ENCODE measurements around the gene P3H1.
"Not testable (repeated sequence)": the region's sequence is repeated elsewhere in the genome, so short reads cannot be mapped to it uniquely, and the experiment has no call there.

Gene P3H1

DNA sequence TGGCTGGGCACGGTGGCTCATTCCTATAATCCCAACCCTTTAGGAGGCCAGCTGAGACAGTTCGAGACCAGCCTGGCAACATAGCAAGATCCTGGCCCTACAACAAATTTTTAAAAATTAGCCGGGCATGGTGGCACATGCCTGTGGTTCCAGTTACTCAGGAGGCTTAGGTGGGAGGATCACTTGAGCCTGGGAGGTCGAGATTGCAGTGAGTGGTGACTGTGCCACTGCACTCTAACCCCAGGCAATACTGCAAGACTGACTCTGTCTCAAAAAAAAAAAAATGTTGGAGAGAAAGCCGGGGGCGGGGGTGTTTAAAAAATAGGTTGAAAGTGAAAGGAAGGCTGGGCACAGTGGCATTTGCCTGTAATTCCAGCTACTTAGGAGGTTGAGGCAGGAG, 43.3 kb downstream of the P3H1 start:
- DNase-seq, result peak in 1 of 2 experiments; percentile 14

DNA sequence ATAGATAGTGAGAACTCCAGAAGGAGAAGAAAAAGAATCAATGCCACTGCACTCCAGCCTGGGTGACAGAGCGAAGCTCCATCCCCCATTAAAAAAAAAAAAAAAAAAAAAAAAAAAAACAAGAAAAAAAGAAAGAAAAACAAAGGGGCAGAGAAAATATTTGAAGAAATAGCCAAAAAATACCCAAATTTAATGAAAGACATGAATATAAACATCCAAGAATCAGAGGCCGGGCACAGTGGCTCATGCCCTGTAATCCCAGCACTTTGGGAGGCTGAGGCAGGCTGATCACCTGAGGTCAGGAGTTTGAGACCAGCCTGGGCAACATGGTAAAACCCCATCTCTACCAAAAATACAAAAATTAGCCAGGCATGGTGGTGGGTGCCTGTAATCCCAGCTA, 44.4 kb downstream of the P3H1 start:
- DNase-seq, result not testable (repeated sequence)

DNA sequence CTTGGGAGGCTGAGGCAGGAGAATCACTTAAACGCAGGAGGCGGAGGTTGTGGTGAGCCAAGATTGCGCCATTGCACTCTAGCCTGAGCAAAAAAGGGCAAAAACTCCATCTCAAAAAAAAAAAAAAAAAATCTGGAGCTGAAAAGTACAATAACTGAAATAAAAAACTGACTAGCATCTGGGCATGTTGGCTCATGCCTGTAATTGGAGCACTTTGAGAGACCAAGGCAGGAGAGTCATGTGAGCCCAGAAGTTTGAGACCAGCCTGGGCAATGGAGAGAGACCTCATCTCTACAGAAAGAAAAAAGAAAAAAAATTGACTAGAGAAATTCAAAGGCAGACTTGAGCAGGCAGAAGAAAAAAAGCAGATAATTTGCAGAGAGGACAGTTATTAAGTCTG, 44.9 kb downstream of the P3H1 start:
- DNase-seq, result no peak

DNA sequence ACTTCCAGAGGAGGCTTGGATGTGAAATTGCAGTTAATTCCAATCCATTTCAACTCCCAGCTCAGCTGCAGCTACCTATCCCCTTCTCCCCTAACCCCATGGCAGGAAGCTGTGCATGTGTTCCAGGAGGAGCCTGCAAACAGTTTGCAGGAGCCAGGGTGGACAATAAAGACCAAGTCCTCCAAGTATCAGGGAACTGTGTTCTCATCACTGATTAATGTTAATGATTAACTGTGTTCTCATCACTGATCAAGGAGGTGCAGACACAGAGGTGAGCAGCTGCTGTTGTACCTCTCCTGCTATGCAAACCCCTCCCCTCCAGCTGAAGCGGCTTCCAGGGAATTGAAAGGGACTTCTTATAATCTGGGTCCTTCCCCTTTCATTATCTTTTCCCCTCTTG, 46.0 kb downstream of the P3H1 start:
- DNase-seq, result no peak

DNA sequence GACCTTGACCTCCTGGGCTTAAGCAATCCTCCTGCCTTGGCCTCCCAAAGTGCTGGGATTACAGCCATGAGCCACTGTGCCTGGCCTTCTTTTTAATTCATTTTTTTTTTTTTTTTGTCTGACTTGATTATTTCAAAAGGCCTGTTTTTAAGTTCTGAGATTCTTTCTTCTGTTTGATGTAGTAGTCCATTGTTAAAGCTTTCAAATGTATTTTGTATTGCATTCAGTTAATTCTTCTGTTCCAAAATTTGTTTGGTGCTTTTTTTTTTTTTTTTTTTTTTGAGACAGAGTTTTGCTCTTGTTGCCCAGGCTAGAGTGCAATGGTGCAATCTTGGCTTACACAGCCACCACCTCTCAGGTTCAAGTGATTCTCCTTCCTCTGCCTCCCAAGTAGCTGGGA, 52.4 kb downstream of the P3H1 start:
- DNase-seq, result not testable (repeated sequence)

DNA sequence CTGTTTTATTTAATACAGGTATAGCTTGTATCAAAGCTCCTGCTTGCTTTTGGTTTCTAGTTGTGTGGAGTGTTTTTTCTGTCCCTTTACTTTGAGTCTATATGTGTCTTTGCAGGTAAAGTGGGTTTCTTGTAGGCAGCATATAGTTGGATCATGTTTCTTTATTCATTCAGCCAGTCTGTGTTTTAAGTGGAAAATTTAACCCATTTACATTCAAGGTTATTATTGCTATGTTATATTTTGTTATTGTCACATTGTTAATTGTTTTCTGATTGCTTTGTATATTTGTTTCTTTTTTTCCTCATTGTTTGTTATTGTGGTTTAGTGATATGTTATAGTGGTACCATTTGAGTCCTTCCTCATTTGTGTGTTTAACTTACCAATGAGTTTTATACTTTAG, 53.5 kb downstream of the P3H1 start:
- no peak for DNase-seq

DNA sequence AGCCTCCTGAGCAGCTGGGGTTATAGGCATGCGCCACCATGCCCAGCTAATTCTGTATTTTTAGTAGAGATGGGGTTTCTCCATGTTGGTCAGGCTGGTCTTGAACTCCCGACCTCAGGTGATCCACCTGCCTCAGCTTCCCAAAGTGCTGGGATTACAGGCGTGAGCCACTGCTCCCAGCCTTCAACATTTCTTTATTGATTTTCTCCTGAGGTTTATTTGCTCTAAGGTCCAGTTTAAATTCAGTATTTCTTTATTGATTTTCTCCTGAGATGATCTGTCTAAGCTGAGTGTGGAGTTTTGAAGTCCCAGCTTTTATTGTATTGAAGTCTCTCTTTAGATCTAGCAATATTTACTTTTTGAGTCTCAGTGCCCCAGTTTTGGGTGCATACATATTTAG, 54.0 kb downstream of the P3H1 start:
- DNase-seq, result not testable (repeated sequence)

DNA sequence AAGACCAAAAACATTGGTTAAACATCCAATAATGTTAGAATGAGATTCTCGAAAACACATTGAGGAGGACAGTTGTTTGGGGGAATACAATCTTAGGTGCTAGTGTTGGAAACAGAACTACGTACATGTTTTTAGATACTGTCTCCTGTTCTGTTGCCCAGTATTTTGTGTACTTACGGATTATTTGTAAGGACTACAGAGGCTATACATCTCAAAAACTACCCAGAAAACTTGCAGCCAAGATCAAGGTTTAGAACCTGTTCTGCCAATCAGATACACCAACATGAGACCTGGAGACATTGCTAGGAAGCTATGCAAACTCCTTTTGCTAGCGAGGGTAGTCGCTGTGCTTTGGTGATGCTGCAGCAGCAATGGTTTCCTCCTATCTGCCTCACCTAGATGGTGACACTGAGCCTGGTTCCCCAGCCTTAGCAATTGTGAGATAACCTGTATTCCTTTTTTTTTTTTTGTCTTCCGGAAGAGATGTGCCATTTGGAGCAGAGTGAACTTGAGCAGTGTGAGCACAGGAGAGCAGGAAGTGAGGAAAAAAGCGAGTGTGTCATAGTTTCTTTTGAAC, 62.9 kb downstream of the P3H1 start:
- DNase-seq, result no peak

DNA sequence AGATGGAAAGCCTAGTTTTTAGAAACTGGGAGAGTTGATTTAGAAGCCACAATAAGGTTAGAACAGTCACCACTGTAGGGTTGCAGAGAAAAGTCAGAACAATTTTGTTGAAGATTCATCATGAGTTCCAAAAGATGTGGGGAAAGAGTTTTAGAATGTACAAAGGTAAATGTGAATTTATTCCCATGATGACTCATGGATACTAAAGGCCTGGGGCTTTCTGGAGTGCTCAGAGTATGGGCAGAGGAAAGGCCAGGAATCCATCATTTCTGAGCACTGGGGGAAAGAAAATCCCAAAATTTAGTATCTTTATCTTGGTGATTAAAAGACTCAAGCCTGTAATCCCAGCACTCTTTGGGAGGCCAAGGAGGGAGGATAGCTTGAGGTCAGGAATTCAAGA, 66.8 kb downstream of the P3H1 start:
- no peak for DNase-seq

DNA sequence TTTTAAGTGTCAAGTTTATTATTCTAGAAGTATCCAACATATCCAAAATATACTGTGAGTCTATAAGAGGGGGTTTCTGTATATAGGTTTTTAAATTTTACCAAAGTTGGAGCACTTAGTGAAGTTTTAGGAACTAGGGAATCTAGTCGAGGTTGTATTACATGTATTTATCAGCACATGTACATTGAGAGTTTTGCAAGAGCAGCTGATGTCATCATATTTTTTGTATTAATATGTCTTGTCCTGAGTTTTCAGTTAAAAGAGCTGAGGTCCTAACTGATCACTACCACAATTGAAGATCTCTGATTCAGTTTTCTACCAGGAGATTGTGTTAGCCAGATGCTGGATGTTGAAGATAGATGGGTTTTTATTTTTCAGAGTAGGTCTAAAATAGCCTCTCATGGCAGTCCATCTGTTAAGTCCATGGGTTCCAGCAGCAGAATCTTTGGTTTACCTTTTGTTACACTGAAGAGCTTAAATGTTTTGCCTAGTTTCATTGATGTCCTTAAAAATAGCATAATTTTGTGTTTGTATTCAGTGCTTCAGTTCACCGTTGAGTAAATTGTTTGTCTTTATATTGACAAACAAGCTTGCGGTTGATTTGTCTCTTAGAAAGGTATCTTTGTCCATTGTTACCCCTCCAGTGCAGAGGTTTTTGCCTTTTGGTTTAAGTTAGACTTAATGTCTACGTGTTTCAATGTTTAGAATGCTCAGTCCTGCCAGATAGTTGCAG, 68.6 kb downstream of the P3H1 start:
- no peak for DNase-seq

All from activated T-cell treated with anti-CD3 and anti-CD28 coated beads, Interleukin-2, amount 50 U/mL, for 48 hours (primary cell).